Small intestine (tissue), 7 donors: ENCODE data around the gene CD82. TPM values are rescaled to one million over a fixed set of nuclear protein-coding genes. Genes with fewer than 3 reads are reported as not detected.

Experiments
- DNase-seq, 2 donors: peaks; one replicate each; pipeline versions ENCODE4 v3.0.0 to v3.0.0-alpha.2; 2013
- FAIRE-seq: peaks from 2 replicates; lab custom pipeline; 2012; peaks lifted over from hg19 to GRCh38; lab: Jason Lieb, UNC
- H3K27ac ChIP-seq, 3 donors: one replicate each; pipeline ENCODE4 v1.5.1; 2013; ENCODE audit warnings: low read length in 2 of 3, mild to moderate bottlenecking in 2 of 3, control low read depth in 1 of 3, inconsistent platforms in 1 of 3, low read depth in 1 of 3, moderate library complexity in 1 of 3
- H3K27me3 ChIP-seq, 3 donors: one replicate each; pipeline ENCODE4 v1.6.1; 2013; ENCODE audit warnings: low read length in 3 of 3, inconsistent platforms in 1 of 3; ENCODE audit not compliant: control insufficient read depth in 3 of 3, insufficient read depth in 3 of 3
- H3K36me3 ChIP-seq, 3 donors: one replicate each; pipeline ENCODE4 v1.6.1; 2013; ENCODE audit warnings: low read length in 3 of 3, inconsistent platforms in 1 of 3, low read depth in 1 of 3, mild to moderate bottlenecking in 1 of 3, moderate library complexity in 1 of 3; ENCODE audit not compliant: control insufficient read depth in 3 of 3, insufficient read depth in 2 of 3
- H3K4me1 ChIP-seq, 3 donors: one replicate each; pipeline ENCODE4 v1.6.1; 2013; ENCODE audit warnings: low read length in 2 of 3, inconsistent platforms in 1 of 3, low read depth in 1 of 3, mild to moderate bottlenecking in 1 of 3, moderate library complexity in 1 of 3; ENCODE audit not compliant: control insufficient read depth in 3 of 3, insufficient read depth in 2 of 3
- H3K4me3 ChIP-seq, 3 donors: one replicate each; pipeline ENCODE4 v1.5.1; 2013; ENCODE audit warnings: low read length in 3 of 3, control low read depth in 1 of 3, inconsistent platforms in 1 of 3, low read depth in 1 of 3, mild to moderate bottlenecking in 1 of 3, moderate library complexity in 1 of 3
- H3K9me3 ChIP-seq, 2 donors: one replicate each; pipeline ENCODE4 v1.6.1; 2013; ENCODE audit warnings: low read depth in 1 of 2, low read length in 1 of 2; ENCODE audit not compliant: control insufficient read depth in 2 of 2, insufficient read depth in 1 of 2
- WGBS, 3 donors: extraction: QIAGEN DNeasy Blood & Tissue Kit; methylation state at CpG; one replicate each; pipeline ENCODE4 v1.1.7; 2013; 5-methylcytosine and 5-hydroxymethylcytosine counted together
- polyA plus RNA-seq, 4 donors: library from polyadenylated mRNA; stranded (reverse) in 3 of 4; unstranded in 1 of 4; fragments of 200-250 nt in 3 of 4; fragments of 120-200 nt in 1 of 4; gene quantifications; one replicate each; pipeline versions ENCODE4 v1.2.1 to v1.2.3, GENCODE V29; 2013
- donor health status: healthy with polysubstance abuse.
- donor health status: control.
- donor health status: control.
- donor health status: Bipolar disorder and iron deficiency.
- donor health status: healthy.

Gene CD82
- polyA plus RNA-seq, 4 donors, result 24.2 to 108 (median 69.9) TPM

DNA sequence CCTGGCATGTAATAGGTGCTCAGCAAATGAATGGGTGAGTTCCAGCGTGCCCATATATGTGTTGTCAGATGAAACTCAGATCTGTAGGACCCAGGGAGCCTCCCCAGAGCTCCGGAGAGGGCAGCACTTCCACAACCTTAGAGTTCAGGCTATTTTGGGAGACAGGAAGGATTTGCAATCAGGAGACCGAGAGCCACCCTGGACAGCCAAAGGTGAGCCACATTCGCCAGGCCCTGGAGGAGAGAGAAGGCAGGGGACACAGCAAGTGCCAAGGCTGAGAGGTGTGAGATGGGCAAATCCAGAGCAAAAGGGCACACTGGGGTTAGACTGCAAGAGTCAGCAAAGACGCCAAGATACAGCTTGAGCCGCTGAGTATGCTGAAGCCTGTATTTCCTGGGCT is 66.4 kb downstream of the CD82 start:
- H3K4me1 ChIP-seq, result peaks cover 0 to 36% (median 0%) of the 10 kb centered on the region in 3 donors
- no peaks in the 10 kb centered on the region for H3K27me3 ChIP-seq
- FAIRE-seq (no peak), DNase-seq (no peak)
- peaks cover 0 to 2% of the 10 kb centered on the region in 2 donors for H3K9me3 ChIP-seq
- no peak overlapping the region for H3K27ac ChIP-seq
- H3K36me3 ChIP-seq, result no peaks in the 10 kb centered on the region
- H3K4me3 ChIP-seq, result no peak overlapping the region
- WGBS, 3 donors, result 80 to 91% (median 87%) methylated on average over 6 of the region's 6 CpGs

DNA sequence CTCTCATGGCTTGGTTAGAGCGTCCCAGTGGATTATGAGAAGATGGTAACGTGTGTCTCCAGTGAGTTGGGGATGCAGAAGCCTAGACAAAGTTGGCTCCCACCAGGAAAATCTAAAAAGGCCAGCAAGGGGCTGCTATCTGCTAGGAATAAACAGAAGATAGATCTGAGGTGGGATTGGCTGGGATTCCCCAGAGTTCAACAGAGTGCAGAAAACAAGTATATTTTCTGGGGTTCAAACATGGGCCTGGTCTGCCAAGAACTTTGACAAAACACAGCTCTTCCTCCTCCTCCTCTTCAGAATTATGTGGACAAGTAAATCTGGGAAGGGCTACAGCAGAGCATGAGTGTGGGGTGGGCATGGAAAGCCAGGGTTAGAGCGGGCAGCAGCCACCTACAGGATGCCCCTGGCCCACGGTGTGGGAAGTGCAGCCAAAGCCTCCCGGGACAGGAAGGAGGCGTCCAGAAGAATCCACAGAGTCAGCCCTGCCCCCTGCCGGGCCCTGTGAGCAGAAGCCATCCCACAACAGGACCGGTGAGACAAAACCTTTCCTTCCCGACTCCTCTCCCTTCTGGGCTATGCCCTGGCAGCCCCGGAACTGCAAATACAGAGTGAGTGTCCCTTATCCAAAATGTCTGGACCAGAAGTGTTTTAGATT is 67.1 kb downstream of the CD82 start:
- Histone ChIP-seq H3K36me3 (no peaks in the 10 kb centered on the region), H3K27ac (no peak overlapping the region), H3K4me1 (peaks cover 0 to 36% (median 0%) of the 10 kb centered on the region in 3 donors), H3K9me3 (no peaks in the 10 kb centered on the region), H3K27me3 (no peaks in the 10 kb centered on the region), H3K4me3 (no peak overlapping the region)
- FAIRE-seq (no peak), DNase-seq (peak; percentile 62 to 66)
- 42 to 44% (median 43%) methylated on average over 10 of the region's 10 CpGs for WGBS, 3 donors

- Histone ChIP-seq H3K4me3 (no peak overlapping the region), H3K36me3 (no peaks in the 10 kb centered on the region), H3K27ac (no peak overlapping the region), H3K9me3 (no peaks in the 10 kb centered on the region), H3K4me1 (peaks cover 0 to 26% (median 0%) of the 10 kb centered on the region in 3 donors), H3K27me3 (no peaks in the 10 kb centered on the region)
- FAIRE-seq (no peak), DNase-seq (no peak)
- WGBS, 3 donors, result 30 to 58% (median 42%) methylated on average over 6 of the region's 6 CpGs
Observed at GRCh38 chr11:44633641-44634040, 68.2 kb downstream of the CD82 start.

DNA sequence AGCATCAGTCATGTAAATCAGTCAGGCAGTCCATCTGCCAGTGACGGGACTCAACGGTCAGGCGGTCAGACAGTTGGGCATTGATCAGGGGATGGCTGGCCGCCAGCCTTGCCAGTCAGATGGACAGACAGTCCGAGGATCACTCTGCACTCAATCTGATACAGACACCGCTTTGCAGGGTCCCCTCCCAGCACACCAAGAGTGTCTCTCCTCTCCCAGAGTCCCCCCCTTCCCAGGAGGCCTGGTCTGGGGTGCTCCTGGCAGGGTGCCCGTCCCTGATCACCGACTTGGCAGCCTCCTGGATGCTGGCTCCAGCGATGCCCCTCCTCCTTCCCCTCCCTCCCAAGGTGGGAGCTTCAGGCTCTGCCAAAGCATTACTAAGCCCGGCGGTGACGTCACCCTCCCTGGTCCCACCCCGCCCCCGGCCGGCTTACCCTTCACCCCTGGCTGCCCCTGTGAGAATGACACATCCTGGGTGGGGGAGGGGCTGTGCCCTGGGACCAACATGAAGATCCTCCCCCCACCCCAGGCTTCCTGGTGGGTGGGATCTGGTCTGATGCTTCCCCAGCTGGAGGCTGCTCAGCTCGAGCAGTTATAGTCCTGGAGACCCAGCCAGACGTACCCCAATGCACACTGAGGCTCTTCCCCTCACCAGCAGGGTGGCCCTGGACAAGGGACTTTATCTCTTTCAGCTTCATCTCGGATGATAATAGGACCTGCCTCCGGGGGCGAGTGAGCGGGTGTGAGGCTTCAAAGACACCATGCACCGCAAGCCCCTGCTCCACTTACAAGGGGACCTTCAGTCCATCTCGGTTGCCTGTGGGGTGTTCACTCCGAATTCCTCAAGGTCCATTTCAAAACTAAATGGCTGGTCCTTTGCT is 69.2 kb downstream of the CD82 start:
- Histone ChIP-seq H3K27ac (peak overlapping the region in 1 of 3 donors; percentile 12), H3K4me3 (no peak overlapping the region), H3K4me1 (peaks cover 0 to 16% (median 0%) of the 10 kb centered on the region in 3 donors), H3K9me3 (no peaks in the 10 kb centered on the region), H3K27me3 (no peaks in the 10 kb centered on the region), H3K36me3 (no peaks in the 10 kb centered on the region)
- no peak for FAIRE-seq
- WGBS, 3 donors, result 20 to 36% (median 25%) methylated on average over 22 to 24 of the region's 24 CpGs
- peak in 1 of 2 donors; percentile 78 for DNase-seq

- peaks cover 0 to 13% (median 0%) of the 10 kb centered on the region in 3 donors for H3K4me1 ChIP-seq
- no peak overlapping the region for H3K27ac ChIP-seq
- no peaks in the 10 kb centered on the region for H3K27me3 ChIP-seq
- 26 to 52% (median 33%) methylated on average over 2 of the region's 2 CpGs for WGBS, 3 donors
- no peaks in the 10 kb centered on the region for H3K36me3 ChIP-seq
- DNase-seq (no peak), FAIRE-seq (no peak)
- peaks cover 0 to 3% of the 10 kb centered on the region in 2 donors for H3K9me3 ChIP-seq
- H3K4me3 ChIP-seq, result no peak overlapping the region
Observed at GRCh38 chr11:44637487-44637886, 72.0 kb downstream of the CD82 start.

- Histone ChIP-seq H3K9me3 (peaks cover 0 to 4% of the 10 kb centered on the region in 2 donors), H3K4me1 (peaks cover 0 to 13% (median 0%) of the 10 kb centered on the region in 3 donors), H3K36me3 (no peaks in the 10 kb centered on the region), H3K4me3 (no peak overlapping the region), H3K27me3 (no peaks in the 10 kb centered on the region), H3K27ac (no peak overlapping the region)
- FAIRE-seq (no peak), DNase-seq (no peak)
- WGBS, 3 donors, result 29 to 58% (median 37%) methylated on average over 7 of the region's 7 CpGs
Observed at GRCh38 chr11:44638032-44638431, 72.6 kb downstream of the CD82 start.

GRCh38 chr11:44643217-44643616 is 77.8 kb downstream of the CD82 start:
- 55 to 73% (median 60%) methylated on average over 1 of the region's 1 CpG for WGBS, 3 donors
- Histone ChIP-seq H3K9me3 (peaks cover 0 to 4% of the 10 kb centered on the region in 2 donors), H3K4me3 (no peak overlapping the region), H3K27me3 (no peaks in the 10 kb centered on the region), H3K27ac (no peak overlapping the region), H3K36me3 (no peaks in the 10 kb centered on the region), H3K4me1 (no peaks in the 10 kb centered on the region)
- DNase-seq, result no peak
- no peak for FAIRE-seq

DNA sequence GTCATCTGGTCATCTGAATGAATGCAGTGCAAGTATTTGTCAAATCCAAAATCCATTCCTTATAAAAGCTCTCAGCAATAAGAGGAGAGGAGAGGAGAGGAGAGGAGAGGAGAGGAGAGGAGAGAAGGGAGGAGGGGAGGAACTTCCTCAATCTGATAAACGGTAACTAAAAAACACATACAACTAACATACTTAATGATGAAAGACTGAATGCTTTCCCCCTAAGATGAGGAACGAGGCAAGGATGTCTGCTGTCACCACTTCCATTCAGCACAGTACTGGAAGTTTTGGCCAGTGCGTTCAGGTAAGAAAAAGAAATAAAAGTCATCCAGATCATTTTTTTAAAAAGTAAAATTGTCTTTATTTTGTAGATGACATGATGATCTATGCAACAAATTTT is 80.4 kb downstream of the CD82 start:
- H3K36me3 ChIP-seq, result no peaks in the 10 kb centered on the region
- WGBS, 3 donors, result 61 to 67% (median 65%) methylated on average over 3 of the region's 3 CpGs
- H3K27ac ChIP-seq, result no peak overlapping the region
- no peaks in the 10 kb centered on the region for H3K4me1 ChIP-seq
- no peak overlapping the region for H3K4me3 ChIP-seq
- no peak for DNase-seq
- FAIRE-seq, result no peak
- no peaks in the 10 kb centered on the region for H3K27me3 ChIP-seq
- peaks cover 0 to 4% of the 10 kb centered on the region in 2 donors for H3K9me3 ChIP-seq
